Neuronal stem cell (in vitro differentiated cells): ENCODE data around the gene OR2A14.

Experiments
- DNase-seq: peaks from one replicate; pipeline ENCODE4 v3.0.0-alpha.2; 2013; ENCODE audit warnings: low spot score
- H2AFZ ChIP-seq: one replicate; pipeline ENCODE4 v1.6.1; 2013; ENCODE audit warnings: mild to moderate bottlenecking, low read length, inconsistent platforms
- H2AK5ac ChIP-seq: 2 replicates; pipeline ENCODE4 v1.6.1; 2013; ENCODE audit warnings: low read depth, mild to moderate bottlenecking, inconsistent platforms, low read length, moderate library complexity, mixed read lengths
- H2BK120ac ChIP-seq: 2 replicates; pipeline ENCODE4 v1.6.1; 2013; ENCODE audit warnings: low read depth, mild to moderate bottlenecking, inconsistent platforms, low read length, moderate library complexity, mixed read lengths
- H2BK12ac ChIP-seq: one replicate; pipeline ENCODE4 v1.6.1; 2013; ENCODE audit warnings: low read length, inconsistent platforms
- H2BK15ac ChIP-seq: 2 replicates; pipeline ENCODE4 v1.6.1; 2013; ENCODE audit warnings: mild to moderate bottlenecking, low read length, inconsistent platforms, mixed read lengths
- H2BK5ac ChIP-seq: one replicate; pipeline ENCODE4 v1.6.1; 2013; ENCODE audit warnings: inconsistent platforms, mild to moderate bottlenecking, low read length, moderate library complexity
- H3K14ac ChIP-seq: one replicate; pipeline ENCODE4 v1.6.1; 2013; ENCODE audit warnings: low read length, inconsistent platforms
- H3K18ac ChIP-seq: 2 replicates; pipeline ENCODE4 v1.6.1; 2013; ENCODE audit warnings: low read length, inconsistent platforms
- H3K23ac ChIP-seq: 2 replicates; pipeline ENCODE4 v1.6.1; 2013; ENCODE audit warnings: low read depth, mild to moderate bottlenecking, mixed read lengths, low read length, inconsistent platforms; ENCODE audit not compliant: poor library complexity
- H3K27ac ChIP-seq: replicated peaks from 3 replicates; pipeline ENCODE4 v1.5.1; 2013; ENCODE audit warnings: low read length, inconsistent platforms
- H3K27me3 ChIP-seq, 3 experiments: 2 replicates each; pipeline ENCODE4 v1.6.1; 2013; ENCODE audit warnings: low read length in 3 of 3, mild to moderate bottlenecking in 2 of 3, inconsistent platforms in 1 of 3, low read depth in 1 of 3, mixed read lengths in 1 of 3, moderate library complexity in 1 of 3; ENCODE audit not compliant: control insufficient read depth in 3 of 3, insufficient read depth in 3 of 3
- H3K36me3 ChIP-seq, 2 donors: replicated peaks in 1 of 2; 2 replicates each; pipeline ENCODE4 v1.6.1; 2013; ENCODE audit warnings: low read length in 2 of 2; ENCODE audit not compliant: control insufficient read depth in 2 of 2, insufficient read depth in 2 of 2
- H3K4ac ChIP-seq: 2 replicates; pipeline ENCODE4 v1.6.1; 2013; ENCODE audit warnings: inconsistent platforms, mild to moderate bottlenecking, low read length, moderate library complexity
- H3K4me1 ChIP-seq, 2 donors: 1 replicate in 1 of 2; 2 replicates in 1 of 2; pipeline ENCODE4 v1.6.1; 2013; ENCODE audit warnings: low read length in 2 of 2, low read depth in 1 of 2; ENCODE audit not compliant: control insufficient read depth in 2 of 2, insufficient read depth in 1 of 2
- H3K4me2 ChIP-seq: one replicate; pipeline ENCODE4 v1.6.1; 2013; ENCODE audit warnings: mild to moderate bottlenecking, low read length, inconsistent platforms; ENCODE audit not compliant: insufficient read depth, poor library complexity, severe bottlenecking
- H3K4me3 ChIP-seq, 2 donors: 2 replicates each; pipeline ENCODE4 v1.5.1; 2013; ENCODE audit warnings: low read length in 2 of 2, mild to moderate bottlenecking in 2 of 2, inconsistent platforms in 1 of 2, moderate library complexity in 1 of 2
- H3K79me1 ChIP-seq: one replicate; pipeline ENCODE4 v1.6.1; 2013; ENCODE audit warnings: low read depth, mild to moderate bottlenecking, inconsistent platforms, low read length, moderate library complexity
- H3K9ac ChIP-seq: one replicate; pipeline ENCODE4 v1.6.1; 2013; ENCODE audit warnings: mild to moderate bottlenecking, low read depth, low read length, inconsistent platforms; ENCODE audit not compliant: poor library complexity
- H3K9me3 ChIP-seq, 2 donors: replicated peaks in 1 of 2; 2 replicates each; pipeline versions ENCODE3 to v1.6.1; 2013; ENCODE audit warnings: low read length in 2 of 2, mild to moderate bottlenecking in 2 of 2, inconsistent platforms in 1 of 2, low read depth in 1 of 2, mixed read lengths in 1 of 2, moderate library complexity in 1 of 2; ENCODE audit not compliant: control insufficient read depth in 2 of 2, insufficient read depth in 1 of 2
- H4K8ac ChIP-seq: one replicate; pipeline ENCODE4 v1.6.1; 2013; ENCODE audit warnings: low read depth, mild to moderate bottlenecking, inconsistent platforms, low read length, moderate library complexity
- H4K91ac ChIP-seq: one replicate; pipeline ENCODE4 v1.6.1; 2013; ENCODE audit warnings: low read length, low read depth, mild to moderate bottlenecking, inconsistent platforms; ENCODE audit not compliant: poor library complexity
- WGBS, 2 donors: extraction: QIAGEN DNeasy Blood & Tissue Kit; methylation state at CpG; one replicate each; pipeline ENCODE4 v1.1.7; 2013; ENCODE audit warnings: missing lambda C conversion rate in 2 of 2, mixed read lengths in 1 of 2; ENCODE audit not compliant: insufficient read length in 2 of 2, insufficient replicate concordance in 1 of 2; ENCODE audit errors: extremely low coverage in 2 of 2; 5-methylcytosine and 5-hydroxymethylcytosine counted together

The OR2A14 gene

GRCh38 chr7:144137501-144137900 lies 14.5 kb downstream of the OR2A14 start:
- Histone ChIP-seq H3K36me3 (no peaks in the 10 kb centered on the region), H2BK120ac (no peak overlapping the region), H3K23ac (no peak overlapping the region), H3K14ac (no peak overlapping the region), H3K79me1 (no peaks in the 10 kb centered on the region), H3K9me3 (no peaks in the 10 kb centered on the region), H3K4me2 (no peak overlapping the region), H2BK15ac (no peak overlapping the region), H3K4me3 (no peak overlapping the region), H3K27me3 (no peaks in the 10 kb centered on the region), H3K27ac (no peak overlapping the region), H3K4ac (no peak overlapping the region), H3K4me1 (no peaks in the 10 kb centered on the region), H2BK12ac (no peak overlapping the region), H2BK5ac (no peak overlapping the region), H2AFZ (no peak overlapping the region), H4K91ac (no peak overlapping the region), H2AK5ac (no peak overlapping the region), H4K8ac (no peak overlapping the region), H3K18ac (no peak overlapping the region), H3K9ac (no peak overlapping the region)
- WGBS, 2 donors: no CpG with 5 or more reads among the region's 1 CpG
- no peak for DNase-seq

GRCh38 chr7:144142187-144142586 lies 19.2 kb downstream of the OR2A14 start:
- Histone ChIP-seq H3K14ac (no peak overlapping the region), H3K4me1 (no peaks in the 10 kb centered on the region), H4K8ac (no peak overlapping the region), H3K4ac (no peak overlapping the region), H3K79me1 (no peaks in the 10 kb centered on the region), H3K23ac (no peak overlapping the region), H3K9ac (no peak overlapping the region), H2AK5ac (no peak overlapping the region), H3K18ac (no peak overlapping the region), H2BK5ac (no peak overlapping the region), H2AFZ (no peak overlapping the region), H2BK15ac (no peak overlapping the region), H3K4me2 (no peak overlapping the region), H3K4me3 (no peak overlapping the region), H3K36me3 (no peaks in the 10 kb centered on the region), H2BK12ac (no peak overlapping the region), H3K9me3 (peaks cover 0 to 2% of the 10 kb centered on the region in 2 donors), H3K27me3 (no peaks in the 10 kb centered on the region), H2BK120ac (no peak overlapping the region), H4K91ac (no peak overlapping the region), H3K27ac (no peak overlapping the region)
- no CpG with 5 or more reads among the region's 3 CpGs for WGBS, 2 donors
- DNase-seq: no peak

GRCh38 chr7:144144426-144144825 lies 21.4 kb downstream of the OR2A14 start:
- Histone ChIP-seq H3K14ac (no peak overlapping the region), H3K27me3 (no peaks in the 10 kb centered on the region), H2BK12ac (no peak overlapping the region), H3K9ac (no peak overlapping the region), H2BK5ac (no peak overlapping the region), H2AK5ac (no peak overlapping the region), H2BK120ac (no peak overlapping the region), H3K18ac (no peak overlapping the region), H3K4me3 (no peak overlapping the region), H2BK15ac (no peak overlapping the region), H3K4ac (no peak overlapping the region), H3K4me2 (no peak overlapping the region), H4K91ac (no peak overlapping the region), H4K8ac (no peak overlapping the region), H3K9me3 (peaks cover 0 to 6% of the 10 kb centered on the region in 2 donors), H2AFZ (no peak overlapping the region), H3K23ac (no peak overlapping the region), H3K79me1 (no peaks in the 10 kb centered on the region), H3K27ac (no peak overlapping the region), H3K4me1 (no peaks in the 10 kb centered on the region), H3K36me3 (no peaks in the 10 kb centered on the region)
- no CpG with 5 or more reads among the region's 3 CpGs for WGBS, 2 donors
- DNase-seq: no peak

- no CpG with 5 or more reads among the region's 2 CpGs for WGBS, 2 donors
- no peak overlapping the region for H2BK15ac ChIP-seq
- no peak for DNase-seq
Measured at GRCh38 chr7:144148224-144148827, 25.4 kb downstream of the OR2A14 start.

More at GRCh38 chr7:144148224-144148827, 25.4 kb downstream of the OR2A14 start:
- Histone ChIP-seq H3K9ac (no peak overlapping the region), H4K91ac (no peak overlapping the region), H3K4me3 (no peak overlapping the region), H3K4ac (no peak overlapping the region), H3K9me3 (peaks cover 0 to 6% of the 10 kb centered on the region in 2 donors), H3K14ac (no peak overlapping the region), H3K27me3 (no peaks in the 10 kb centered on the region), H3K27ac (no peak overlapping the region), H3K79me1 (no peaks in the 10 kb centered on the region), H2AK5ac (no peak overlapping the region), H3K18ac (no peak overlapping the region), H3K36me3 (no peaks in the 10 kb centered on the region), H3K4me1 (no peaks in the 10 kb centered on the region), H2AFZ (no peak overlapping the region), H3K4me2 (no peak overlapping the region), H4K8ac (no peak overlapping the region), H2BK120ac (no peak overlapping the region), H2BK5ac (no peak overlapping the region), H2BK12ac (no peak overlapping the region), H3K23ac (no peak overlapping the region)
